A673 (cell line): Measurements from ENCODE around the gene SPIN1. TPM values are rescaled to one million over a fixed set of nuclear protein-coding genes. Genes with fewer than 3 reads are reported as not detected.

Experiments
- BruUV-seq: library from RNA; stranded (reverse); fragments of 400-500 nt; replicated peaks from 2 replicates; lab custom pipeline; 2021; lab: Mats Ljungman, UMichigan
- CTCF ChIA-PET: fragments of 300-600 bp; sonication (Branson Sonifier 250); formaldehyde crosslinking; loops from one replicate; lab custom pipeline; 2022; ENCODE audit warnings: antibody characterized with exemption; lab: Charles Lee
- POLR2A ChIA-PET: fragments of 300-600 bp; sonication (Branson Sonifier 250); formaldehyde crosslinking; loops from one replicate; lab custom pipeline; 2022; ENCODE audit warnings: antibody characterized with exemption; ENCODE audit not compliant: low non-redundant PET; lab: Charles Lee
- DNase-seq: peaks from one replicate; pipeline ENCODE4 v3.0.0-alpha.2; 2015; ENCODE audit warnings: low spot score
- H3K27ac ChIP-seq: fragments of 200-600 bp; sonication (generic); 2 replicates; pipeline ENCODE4 v1.5.1; 2016; ENCODE audit warnings: mixed run types, low read depth, mild to moderate bottlenecking, mixed read lengths, antibody characterized with exemption, low read length; ENCODE audit not compliant: poor library complexity, severe bottlenecking
- H3K27me3 ChIP-seq: fragments of 200-600 bp; sonication (generic); replicated peaks from 2 replicates; pipeline ENCODE4 v1.6.1; 2017; ENCODE audit warnings: mixed run types, low read depth, mild to moderate bottlenecking, mixed read lengths, antibody characterized with exemption, low read length; ENCODE audit not compliant: insufficient read depth, poor library complexity
- H3K36me3 ChIP-seq: fragments of 200-600 bp; sonication (generic); 2 replicates; pipeline ENCODE4 v1.6.1; 2016; ENCODE audit warnings: mixed run types, mild to moderate bottlenecking, mixed read lengths, antibody characterized with exemption, low read length; ENCODE audit not compliant: insufficient read depth, poor library complexity, severe bottlenecking
- H3K4me1 ChIP-seq: fragments of 200-600 bp; sonication (generic); 2 replicates; pipeline ENCODE4 v1.6.1; 2017; ENCODE audit warnings: mixed run types, mild to moderate bottlenecking, mixed read lengths, antibody characterized with exemption, low read length; ENCODE audit not compliant: insufficient read depth, poor library complexity, severe bottlenecking
- H3K4me3 ChIP-seq: fragments of 200-600 bp; sonication (generic); 2 replicates; pipeline ENCODE4 v1.5.1; 2016; ENCODE audit warnings: low read depth, mixed run types, mild to moderate bottlenecking, mixed read lengths, low read length; ENCODE audit not compliant: poor library complexity, severe bottlenecking
- H3K9me3 ChIP-seq: fragments of 200-600 bp; sonication (generic); 2 replicates; pipeline ENCODE4 v1.6.1; 2016; ENCODE audit warnings: mixed run types, low read depth, mild to moderate bottlenecking, mixed read lengths, antibody characterized with exemption, low read length; ENCODE audit not compliant: poor library complexity, severe bottlenecking
- CTCF ChIP-seq: fragments of 300-800, 200-600 bp; sonication (generic); conservative IDR thresholded peaks from 2 replicates; pipeline ENCODE4 v1.5.1; 2017; ENCODE audit warnings: low read depth, mild to moderate bottlenecking, antibody characterized with exemption, low read length, moderate library complexity, mixed read lengths
- EZH2 ChIP-seq: fragments of 200-600 bp; sonication (generic); IDR thresholded peaks from 2 replicates; pipeline ENCODE4 v1.6.1; 2017; ENCODE audit warnings: borderline replicate concordance, low read depth, mild to moderate bottlenecking, mixed read lengths, antibody characterized with exemption, low read length; ENCODE audit not compliant: poor library complexity, severe bottlenecking
- intact Hi-C: fragments of 100-400 bp; cut with micrococcal nuclease; formaldehyde crosslinking; loops from one replicate; pipeline ENCODE4 v1.10.0; 2022; ENCODE audit not compliant: unreplicated experiment
- total RNA-seq: library from RNA; stranded (reverse); gene quantifications from 2 replicates; pipeline ENCODE4 v1.2.3, GENCODE V29; 2021

SPIN1 gene
- total RNA-seq, 1 experiment from 2014 or later = 157 TPM

GRCh38 chr9:88390371-88390990 is 2.2 kb downstream of the SPIN1 start:
- no peak for DNase-seq
- peak overlapping the region; percentile 81 for H3K4me3 ChIP-seq
- no peaks in the 10 kb centered on the region for H3K27me3 ChIP-seq
- no peak for TF ChIP-seq EZH2
- no peak for TF ChIP-seq CTCF
- ChIA-PET CTCF (no interaction called here), POLR2A (no interaction called here)
- H3K4me1 ChIP-seq = peaks cover 18% of the 10 kb centered on the region
- H3K9me3 ChIP-seq = no peaks in the 10 kb centered on the region
- BruUV-seq = no TSS peak
- peak overlapping the region; percentile 86 for H3K27ac ChIP-seq
- peaks cover 3% of the 10 kb centered on the region for H3K36me3 ChIP-seq
- intact Hi-C loops = loop anchor here (5.0 kb wide), 1 partner anchor 142 kb away; no protein-coding TSS in a partner anchor

DNA sequence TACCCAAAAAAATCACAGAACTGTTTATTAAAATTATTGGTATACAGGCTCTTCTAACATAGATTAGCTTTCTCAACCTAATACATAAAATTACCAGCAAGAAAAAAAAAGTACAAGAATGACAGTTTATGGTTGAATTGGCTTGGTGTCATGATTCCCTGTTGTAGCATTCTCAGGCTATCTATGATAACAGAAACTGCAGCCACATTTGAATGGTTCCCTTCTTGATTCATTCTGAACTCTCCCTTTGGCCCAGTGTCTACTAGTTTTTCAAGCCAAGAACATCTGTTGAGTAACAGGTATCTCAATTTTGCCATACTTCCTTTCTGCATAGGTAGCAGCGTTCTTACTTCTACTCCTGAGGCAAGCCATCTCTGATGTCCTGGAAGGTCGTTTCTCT is 3.0 kb downstream of the SPIN1 start:
- POLR2A ChIA-PET = no interaction called here
- TF ChIP-seq CTCF (no peak), EZH2 (no peak)

DNA sequence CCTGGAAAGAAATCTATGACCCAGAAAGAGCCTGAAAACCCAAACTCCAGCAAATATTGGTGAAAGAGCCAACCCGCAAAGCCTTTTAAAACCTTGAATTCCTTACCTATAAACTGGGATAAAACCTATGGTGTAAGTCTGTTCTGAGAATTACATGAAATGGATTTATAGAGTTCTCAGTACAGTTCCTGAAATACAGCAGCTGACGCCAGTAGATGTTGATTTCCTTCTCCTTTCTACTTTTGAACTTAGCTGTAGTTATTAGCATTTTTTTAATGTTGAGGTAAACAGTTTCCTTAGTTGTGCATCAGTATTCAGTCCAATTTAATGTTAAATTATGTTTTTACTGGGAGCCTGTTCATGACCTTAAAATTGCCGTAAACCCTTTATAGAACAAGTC is 3.7 kb downstream of the SPIN1 start:
- Histone ChIP-seq H3K27me3 (no peaks in the 10 kb centered on the region), H3K9me3 (no peaks in the 10 kb centered on the region), H3K27ac (peak overlapping the region; percentile 4), H3K4me3 (no peak overlapping the region), H3K4me1 (peaks cover 23% of the 10 kb centered on the region), H3K36me3 (peaks cover 3% of the 10 kb centered on the region)
- POLR2A ChIA-PET = interaction anchor here (0.5 kb wide), 1 partner anchor 11 kb away, joined by 4 read pairs; no protein-coding TSS in a partner anchor
- intact Hi-C loops = loop anchor here (5.0 kb wide), 1 partner anchor 140 kb away; no protein-coding TSS in a partner anchor
- CTCF ChIA-PET = no interaction called here
- BruUV-seq = no TSS peak
- DNase-seq = no peak
- no peak for TF ChIP-seq EZH2
- TF ChIP-seq CTCF = no peak

More for the DNA sequence above, 3.0 kb downstream of the SPIN1 start:
- Histone ChIP-seq H3K4me3 (no peak overlapping the region), H3K4me1 (peaks cover 18% of the 10 kb centered on the region), H3K36me3 (peaks cover 3% of the 10 kb centered on the region), H3K27ac (no peak overlapping the region), H3K9me3 (no peaks in the 10 kb centered on the region), H3K27me3 (no peaks in the 10 kb centered on the region)
- BruUV-seq = no TSS peak
- DNase-seq = no peak
- CTCF ChIA-PET = no interaction called here
- intact Hi-C loops = loop anchor here (5.0 kb wide), 1 partner anchor 141 kb away; no protein-coding TSS in a partner anchor
